SU-DHL-6 (cell line): ENCODE results near the gene PTPRH.

ENCODE experiments used
- EZH2phosphoT487 ChIP-seq: fragments of 200-600 bp; sonication (generic), shearing (Covaris generic); conservative IDR thresholded peaks from 2 replicates; pipeline ENCODE4 v1.6.1; 2018; ENCODE audit warnings: mild to moderate bottlenecking, antibody characterized with exemption, low read length, moderate library complexity, mixed read lengths
- TF ChIP-seq, protein P1 (sequence below): fragments of 200-600 bp; sonication (generic); IDR thresholded peaks from one replicate; pipeline ENCODE4 v1.5.1; 2017; ENCODE audit warnings: antibody characterized with exemption, mild to moderate bottlenecking, low read length, moderate library complexity; ENCODE audit not compliant: insufficient read depth, poor library complexity, severe bottlenecking

GRCh38 chr19:55240713-55241020, 31.4 kb upstream of the PTPRH start:
- TF ChIP-seq, protein P1, sequence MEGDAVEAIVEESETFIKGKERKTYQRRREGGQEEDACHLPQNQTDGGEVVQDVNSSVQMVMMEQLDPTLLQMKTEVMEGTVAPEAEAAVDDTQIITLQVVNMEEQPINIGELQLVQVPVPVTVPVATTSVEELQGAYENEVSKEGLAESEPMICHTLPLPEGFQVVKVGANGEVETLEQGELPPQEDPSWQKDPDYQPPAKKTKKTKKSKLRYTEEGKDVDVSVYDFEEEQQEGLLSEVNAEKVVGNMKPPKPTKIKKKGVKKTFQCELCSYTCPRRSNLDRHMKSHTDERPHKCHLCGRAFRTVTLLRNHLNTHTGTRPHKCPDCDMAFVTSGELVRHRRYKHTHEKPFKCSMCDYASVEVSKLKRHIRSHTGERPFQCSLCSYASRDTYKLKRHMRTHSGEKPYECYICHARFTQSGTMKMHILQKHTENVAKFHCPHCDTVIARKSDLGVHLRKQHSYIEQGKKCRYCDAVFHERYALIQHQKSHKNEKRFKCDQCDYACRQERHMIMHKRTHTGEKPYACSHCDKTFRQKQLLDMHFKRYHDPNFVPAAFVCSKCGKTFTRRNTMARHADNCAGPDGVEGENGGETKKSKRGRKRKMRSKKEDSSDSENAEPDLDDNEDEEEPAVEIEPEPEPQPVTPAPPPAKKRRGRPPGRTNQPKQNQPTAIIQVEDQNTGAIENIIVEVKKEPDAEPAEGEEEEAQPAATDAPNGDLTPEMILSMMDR, result no peak
- TF ChIP-seq EZH2phosphoT487, result no peak
